Measurements from ENCODE around the gene CNTN5.

DNA sequence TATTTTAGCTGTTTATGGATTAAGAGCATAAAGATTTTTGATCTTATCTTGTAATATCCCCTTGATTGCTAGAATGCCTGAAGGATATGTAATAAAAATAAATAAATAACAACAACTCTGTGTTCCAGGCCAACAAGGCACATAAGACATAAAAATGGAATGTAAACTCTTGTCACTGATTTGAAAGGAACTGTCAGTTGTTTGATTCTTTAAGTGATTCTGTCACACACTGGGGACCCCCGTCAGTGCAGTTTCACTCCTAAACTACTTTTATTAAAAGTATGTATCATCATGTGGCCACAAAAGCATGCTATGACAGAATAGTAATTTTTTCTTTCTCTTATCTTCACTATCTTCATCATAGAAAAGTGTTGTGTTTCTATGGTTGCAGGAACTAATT lies 572.4 kb downstream of the CNTN5 start:
- TF ChIP-seq, protein P1, sequence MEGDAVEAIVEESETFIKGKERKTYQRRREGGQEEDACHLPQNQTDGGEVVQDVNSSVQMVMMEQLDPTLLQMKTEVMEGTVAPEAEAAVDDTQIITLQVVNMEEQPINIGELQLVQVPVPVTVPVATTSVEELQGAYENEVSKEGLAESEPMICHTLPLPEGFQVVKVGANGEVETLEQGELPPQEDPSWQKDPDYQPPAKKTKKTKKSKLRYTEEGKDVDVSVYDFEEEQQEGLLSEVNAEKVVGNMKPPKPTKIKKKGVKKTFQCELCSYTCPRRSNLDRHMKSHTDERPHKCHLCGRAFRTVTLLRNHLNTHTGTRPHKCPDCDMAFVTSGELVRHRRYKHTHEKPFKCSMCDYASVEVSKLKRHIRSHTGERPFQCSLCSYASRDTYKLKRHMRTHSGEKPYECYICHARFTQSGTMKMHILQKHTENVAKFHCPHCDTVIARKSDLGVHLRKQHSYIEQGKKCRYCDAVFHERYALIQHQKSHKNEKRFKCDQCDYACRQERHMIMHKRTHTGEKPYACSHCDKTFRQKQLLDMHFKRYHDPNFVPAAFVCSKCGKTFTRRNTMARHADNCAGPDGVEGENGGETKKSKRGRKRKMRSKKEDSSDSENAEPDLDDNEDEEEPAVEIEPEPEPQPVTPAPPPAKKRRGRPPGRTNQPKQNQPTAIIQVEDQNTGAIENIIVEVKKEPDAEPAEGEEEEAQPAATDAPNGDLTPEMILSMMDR (conservative IDR thresholded peaks at IDR 0.05 in 1 of 2, IDR thresholded peaks at IDR 0.05 in 1 of 2; ENCODE audit: low read depth in 1 of 2, low read length in 2 of 2) = no peak
- TF ChIP-seq EZH2 (IDR thresholded peaks at IDR 0.05; ENCODE audit: low read length, missing control alignments) = no peak
